Caki2 (cell line): Measurements from ENCODE around the gene MCOLN1. TPM values are rescaled to one million over a fixed set of nuclear protein-coding genes. Genes with fewer than 3 reads are reported as not detected.

ENCODE experiments used
- total RNA-seq: library from RNA; depleted of rRNA; stranded (reverse); fragments of >200 nt; shearing (Covaris generic); gene quantifications from 2 replicates; pipeline ENCODE4 v1.2.3, GENCODE V29; 2014; ENCODE audit warnings: low replicate concordance; rRNA removed

The MCOLN1 gene
- total RNA-seq, 1 experiment from 2014 or later, result 3.2 TPM

Other genes starting within 250 kb of the MCOLN1 start
- 0.64 and 7.0 TPM in 2 replicates for gene INSR, start 228.2 kb upstream of the MCOLN1 start, total RNA-seq
- 14.7 and 28.1 TPM in 2 replicates for gene ARHGEF18, start 173.7 kb upstream of the MCOLN1 start, total RNA-seq
- gene PEX11G, start 33.6 kb upstream of the MCOLN1 start, total RNA-seq, result 4.7 and 9.1 TPM in 2 replicates
- 22.9 and 33.6 TPM in 2 replicates for gene ZNF358, start 6.5 kb upstream of the MCOLN1 start, total RNA-seq
- 38.0 and 39.4 TPM in 2 replicates for gene PNPLA6, start 13.1 kb downstream of the MCOLN1 start, total RNA-seq
- gene CAMSAP3, start 73.2 kb downstream of the MCOLN1 start, total RNA-seq, result 3.9 and 5.2 TPM in 2 replicates
- gene XAB2, start 106.9 kb downstream of the MCOLN1 start, total RNA-seq, result 29.7 and 79.6 TPM in 2 replicates
- 42.7 and 45.1 TPM in 2 replicates for gene PET100, start 107.2 kb downstream of the MCOLN1 start, total RNA-seq
- gene PCP2, start 111.1 kb downstream of the MCOLN1 start, total RNA-seq, result not detected in 2 replicates
- 7.1 and 14.5 TPM in 2 replicates for gene STXBP2, start 114.5 kb downstream of the MCOLN1 start, total RNA-seq
- not detected in 2 replicates for gene RETN, start 146.4 kb downstream of the MCOLN1 start, total RNA-seq
- gene MCEMP1, start 154.5 kb downstream of the MCOLN1 start, total RNA-seq, result not detected in 2 replicates
- gene TRAPPC5, start 158.2 kb downstream of the MCOLN1 start, total RNA-seq, result 83.3 and 104 TPM in 2 replicates
- gene FCER2, start 179.5 kb downstream of the MCOLN1 start, total RNA-seq, result not detected in 2 replicates
- not detected in 2 replicates for gene CLEC4G, start 209.5 kb downstream of the MCOLN1 start, total RNA-seq
- gene CD209, start 224.9 kb downstream of the MCOLN1 start, total RNA-seq, result not detected in 2 replicates
- not detected in 2 replicates for gene CLEC4M, start 240.6 kb downstream of the MCOLN1 start, total RNA-seq